GM21447 (cell line): ENCODE results near the gene RTN4RL2.

ENCODE experiments used
- ATAC-seq: cut with Tn5 transposase; IDR thresholded peaks from one replicate; pipeline ENCODE4 v1.9.1; 2021; ENCODE audit not compliant: unreplicated experiment

RTN4RL2 gene

DNA sequence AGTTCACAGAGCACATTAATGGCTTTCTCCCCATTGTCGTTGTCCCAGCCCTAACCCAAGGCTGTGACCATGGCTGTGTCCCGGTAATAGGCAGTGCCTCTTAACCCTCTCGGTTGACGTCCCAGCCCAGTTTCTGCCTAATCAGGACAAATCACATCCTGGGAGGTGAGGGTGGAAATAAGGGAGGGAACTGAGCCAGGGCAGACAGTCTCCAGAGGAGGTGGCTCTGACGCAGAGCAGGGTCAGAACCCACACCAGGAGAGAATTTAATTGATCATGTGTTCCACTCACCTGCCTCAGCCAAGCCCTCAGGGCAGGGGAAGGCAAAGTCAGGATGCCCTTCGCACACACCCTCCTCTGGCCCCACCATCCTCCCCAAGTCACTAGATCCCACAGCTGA lies 38.2 kb downstream of the RTN4RL2 start:
- ATAC-seq = no peak

DNA sequence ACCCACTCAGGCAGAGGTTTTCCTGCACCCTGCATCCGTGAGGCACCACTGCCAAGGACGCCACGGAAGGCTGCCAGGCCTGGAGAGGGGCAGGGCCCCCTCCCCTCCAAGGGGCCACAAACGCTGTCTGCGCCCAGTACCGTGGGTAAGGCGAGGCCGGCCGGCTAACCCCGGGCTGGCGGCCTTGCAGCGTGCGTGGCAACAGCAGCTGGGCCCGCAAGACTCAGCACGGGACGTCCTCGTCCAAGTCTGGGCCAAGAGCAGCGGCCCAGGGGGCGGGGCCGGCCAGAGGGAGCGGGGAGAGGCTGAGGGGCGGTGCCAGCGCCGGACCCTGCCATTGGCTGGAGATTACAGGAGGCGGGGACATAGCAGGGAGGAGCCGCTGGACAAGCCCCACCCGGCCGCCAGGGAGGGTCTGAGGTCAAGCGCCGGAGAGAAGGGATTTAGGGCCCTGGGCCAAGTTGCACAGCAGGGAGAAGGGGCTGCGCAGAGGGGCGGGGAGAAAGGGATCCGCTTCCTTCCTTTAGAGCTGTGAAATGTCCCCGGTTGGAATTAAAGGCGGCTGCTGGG lies 39.2 kb downstream of the RTN4RL2 start:
- peak; percentile 92 for ATAC-seq

DNA sequence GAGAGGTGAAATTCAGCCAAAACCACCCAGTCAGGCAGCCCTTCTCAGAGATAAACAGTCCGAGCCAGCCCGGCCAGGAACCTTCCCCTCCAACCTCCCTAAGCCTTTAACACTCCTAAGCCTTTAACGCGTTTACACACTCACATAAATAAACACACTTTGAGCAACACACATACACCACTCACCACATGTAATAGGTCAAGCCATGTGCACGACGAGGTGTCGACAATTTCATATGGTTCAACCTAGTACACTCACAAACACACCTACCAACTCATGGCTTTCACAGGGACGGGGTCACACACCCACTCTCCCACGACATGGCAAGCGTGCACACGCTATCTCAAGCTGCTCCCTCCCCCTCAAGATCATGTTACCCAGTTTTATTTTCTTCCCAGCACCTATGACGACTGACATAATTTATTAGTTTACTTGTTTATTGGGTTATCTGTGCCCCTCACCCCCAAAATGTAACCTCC lies 39.7 kb downstream of the RTN4RL2 start:
- no peak for ATAC-seq

DNA sequence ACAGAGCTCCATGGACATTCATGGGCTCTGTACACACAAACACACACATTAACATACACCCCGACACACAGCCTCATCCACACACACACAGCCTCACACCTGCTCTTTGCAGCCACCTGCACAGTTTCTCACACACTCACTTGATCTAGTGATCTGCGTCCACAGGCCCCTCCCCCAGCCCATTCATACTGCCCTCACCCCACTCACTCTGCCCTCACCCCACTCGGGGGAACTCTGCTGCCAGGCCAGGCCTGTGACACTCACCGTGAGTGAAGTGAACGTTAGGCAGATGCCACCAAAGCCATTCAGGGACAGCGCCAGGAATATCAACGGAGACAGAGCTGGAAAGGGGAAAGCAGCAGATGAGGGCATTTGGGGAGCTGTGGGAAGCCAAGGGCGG lies 40.2 kb downstream of the RTN4RL2 start:
- ATAC-seq = no peak

DNA sequence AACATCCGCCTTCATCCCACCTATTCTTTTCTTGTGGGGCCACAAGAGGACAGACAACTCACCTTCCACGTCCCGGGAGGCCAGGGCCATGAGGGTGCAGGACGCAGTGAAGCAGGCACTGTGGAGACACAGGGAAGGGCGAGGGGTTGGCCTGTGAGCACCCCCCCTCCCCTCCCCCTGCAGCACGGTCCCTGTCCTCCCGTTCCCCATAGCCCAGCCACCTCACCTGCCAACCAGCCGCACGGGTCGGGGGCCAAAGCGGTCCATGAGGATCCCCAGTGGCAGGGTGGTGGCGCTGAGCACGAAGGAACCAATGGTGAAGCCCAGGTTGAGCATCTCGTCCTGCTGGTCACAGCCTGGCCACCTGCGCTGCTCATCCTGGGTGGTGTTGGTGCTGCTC lies 40.6 kb downstream of the RTN4RL2 start:
- no peak for ATAC-seq

DNA sequence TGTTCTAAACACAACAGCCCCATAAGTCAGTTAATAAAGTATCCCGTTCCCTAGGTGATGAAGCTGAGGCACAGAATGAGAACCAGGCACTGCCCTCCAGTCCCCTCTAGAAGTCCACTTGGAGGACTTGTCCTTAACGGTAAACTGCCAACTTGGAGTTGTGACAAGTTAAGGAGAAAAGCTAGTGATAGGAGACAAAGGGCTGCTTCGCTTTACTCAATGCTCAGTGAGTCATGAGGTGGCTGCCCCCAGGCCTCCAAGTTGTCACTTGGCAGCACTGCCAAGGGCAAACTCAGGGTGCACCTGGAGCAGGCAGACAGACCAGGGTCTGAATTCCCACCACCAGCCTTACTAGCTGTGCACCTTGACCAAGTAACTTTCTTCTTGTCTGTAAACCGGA lies 41.6 kb downstream of the RTN4RL2 start:
- no peak for ATAC-seq

DNA sequence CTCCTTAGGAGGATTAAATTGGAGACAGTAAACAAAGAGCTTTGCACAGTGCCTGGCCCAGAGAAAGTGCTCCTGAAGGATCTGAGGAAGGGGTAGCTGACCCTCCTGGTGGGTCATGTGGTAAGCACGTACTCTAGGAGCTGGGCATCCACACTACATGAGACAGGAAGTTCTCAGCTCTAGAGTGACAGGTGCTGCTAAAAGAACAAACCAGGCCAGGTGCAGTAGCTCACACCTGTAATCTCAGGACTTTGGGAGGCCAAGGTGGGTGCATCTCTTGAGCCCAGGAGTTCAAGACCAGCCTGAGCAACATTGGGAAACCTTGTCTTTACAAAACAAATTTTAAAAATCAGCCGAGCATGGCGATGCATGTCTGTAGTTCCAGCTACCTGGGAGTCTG lies 42.0 kb downstream of the RTN4RL2 start:
- no peak for ATAC-seq

DNA sequence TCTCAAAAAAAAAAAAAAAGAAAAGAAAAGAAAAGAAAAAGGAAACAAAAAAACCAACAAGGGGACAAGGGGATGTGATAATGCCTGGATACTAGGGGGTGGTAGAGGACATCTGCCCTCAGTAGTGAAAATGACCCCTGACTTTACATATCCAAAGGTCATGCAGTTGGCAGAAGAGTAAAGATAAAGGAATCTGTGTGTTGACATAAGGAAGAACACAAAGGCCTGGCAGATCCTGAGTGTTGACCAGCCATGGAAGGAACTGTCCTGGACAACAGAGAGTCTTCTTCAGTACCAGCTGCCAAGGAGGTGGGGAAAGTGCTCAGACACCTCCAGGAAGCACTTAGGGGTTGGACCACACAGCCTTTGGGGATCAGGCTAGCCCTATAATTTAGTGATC lies 42.5 kb downstream of the RTN4RL2 start:
- ATAC-seq = no peak

DNA sequence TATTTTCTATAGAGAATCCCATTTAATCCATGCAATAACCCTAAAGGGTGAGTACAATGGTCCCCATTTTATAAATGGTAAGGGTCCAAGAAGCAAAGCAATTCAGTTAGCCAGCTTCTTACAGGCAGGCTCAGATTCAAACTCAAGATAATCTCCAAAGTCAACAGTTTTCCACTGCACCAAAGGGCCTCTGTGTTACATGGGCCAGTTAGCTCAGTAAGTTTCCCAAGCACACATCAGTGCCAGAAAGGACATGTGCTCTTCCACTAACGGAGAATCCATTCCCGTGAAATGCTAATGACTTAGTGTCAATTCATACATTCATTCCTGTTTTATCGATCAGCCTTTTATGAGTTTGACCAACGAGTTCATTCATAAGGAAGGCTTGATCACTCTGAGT lies 44.2 kb downstream of the RTN4RL2 start:
- no peak for ATAC-seq

DNA sequence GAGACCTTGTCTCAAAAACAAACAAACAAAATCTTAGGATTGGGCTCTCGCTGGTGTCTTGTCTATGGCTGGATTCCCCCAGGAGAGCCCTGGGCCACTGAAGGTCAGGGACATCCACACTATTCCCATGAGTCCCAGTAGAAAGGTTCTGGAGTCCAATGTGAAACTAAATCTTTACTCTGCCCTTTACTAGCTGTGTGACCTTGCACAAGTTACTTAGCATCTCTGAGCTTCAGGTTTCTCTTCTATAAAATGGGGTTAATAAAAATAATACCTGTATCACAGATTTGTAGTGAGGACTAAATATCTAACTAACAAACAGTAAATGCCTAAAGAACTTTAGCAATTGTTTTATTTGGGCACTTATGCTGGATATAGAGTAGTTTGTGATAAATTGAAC lies 46.2 kb downstream of the RTN4RL2 start:
- ATAC-seq = no peak

DNA sequence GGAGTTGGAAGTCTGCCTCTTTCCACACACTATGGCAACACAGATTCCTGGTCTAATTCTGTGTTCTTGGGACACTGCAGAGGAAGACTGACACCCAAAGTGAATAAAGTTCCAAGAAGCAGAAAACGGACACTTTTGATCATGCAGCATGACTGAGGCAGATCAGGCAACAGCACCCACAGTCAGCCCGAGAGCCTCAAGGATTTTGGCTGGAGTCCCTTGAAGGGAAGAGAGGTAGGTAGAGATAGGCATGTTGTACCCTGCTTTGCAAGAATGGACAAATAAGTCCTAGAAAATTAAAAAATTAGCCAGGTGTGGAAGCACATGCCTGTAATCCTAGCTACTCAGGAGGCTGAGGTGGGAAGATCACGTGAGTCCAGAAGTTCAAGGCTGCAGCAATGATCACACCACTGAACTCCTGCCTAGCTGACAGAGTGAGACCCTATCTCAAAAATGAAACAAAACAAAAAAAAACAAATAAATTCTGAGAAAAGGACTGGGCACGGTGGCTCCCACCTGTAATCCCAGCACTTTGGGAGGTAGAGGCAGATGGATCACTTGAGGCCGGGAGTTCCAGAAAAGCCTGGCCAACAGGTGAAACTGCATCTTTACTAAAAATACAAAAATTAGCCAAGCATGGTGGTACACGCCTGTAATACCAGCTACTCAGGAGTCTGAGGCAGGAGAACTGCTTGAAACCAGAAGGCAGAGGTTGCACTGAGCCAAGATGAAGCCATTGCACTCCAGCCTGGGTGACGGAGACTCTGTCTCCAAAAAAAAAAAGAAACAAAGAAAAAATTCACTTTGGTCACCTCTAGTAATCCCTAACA lies 48.2 kb downstream of the RTN4RL2 start:
- no peak for ATAC-seq

DNA sequence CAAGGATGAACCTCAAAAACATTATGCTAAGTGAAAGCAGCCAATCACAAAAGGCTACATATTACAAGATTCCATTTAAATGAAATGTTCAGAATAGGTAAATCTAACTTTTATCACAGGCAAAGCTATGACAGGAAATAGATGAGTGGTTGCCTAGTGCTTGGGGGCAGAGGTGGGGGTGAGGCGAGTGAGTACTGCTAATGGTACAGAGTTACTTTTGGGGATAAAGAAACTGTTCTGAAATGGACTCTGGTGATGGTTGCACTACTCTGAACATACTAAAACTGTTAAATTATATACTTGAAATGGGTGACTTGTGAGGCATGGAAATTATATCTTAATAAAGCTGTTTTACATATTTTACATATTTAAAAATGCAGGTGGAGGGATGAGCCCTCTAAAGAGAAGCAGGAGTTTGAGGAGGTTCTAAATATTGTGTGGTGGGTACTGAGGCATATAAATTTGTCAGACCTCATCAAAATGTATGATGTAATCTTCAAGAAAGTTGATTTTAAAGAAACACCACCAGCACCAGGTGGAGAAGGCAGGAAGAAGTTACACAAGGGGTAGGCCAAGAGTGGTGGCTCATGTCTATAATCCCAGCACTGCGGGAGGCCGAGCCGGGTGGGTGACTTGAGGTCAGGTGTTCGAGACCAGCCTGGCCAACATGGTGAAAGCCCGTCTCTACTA lies 51.6 kb downstream of the RTN4RL2 start:
- ATAC-seq = no peak

DNA sequence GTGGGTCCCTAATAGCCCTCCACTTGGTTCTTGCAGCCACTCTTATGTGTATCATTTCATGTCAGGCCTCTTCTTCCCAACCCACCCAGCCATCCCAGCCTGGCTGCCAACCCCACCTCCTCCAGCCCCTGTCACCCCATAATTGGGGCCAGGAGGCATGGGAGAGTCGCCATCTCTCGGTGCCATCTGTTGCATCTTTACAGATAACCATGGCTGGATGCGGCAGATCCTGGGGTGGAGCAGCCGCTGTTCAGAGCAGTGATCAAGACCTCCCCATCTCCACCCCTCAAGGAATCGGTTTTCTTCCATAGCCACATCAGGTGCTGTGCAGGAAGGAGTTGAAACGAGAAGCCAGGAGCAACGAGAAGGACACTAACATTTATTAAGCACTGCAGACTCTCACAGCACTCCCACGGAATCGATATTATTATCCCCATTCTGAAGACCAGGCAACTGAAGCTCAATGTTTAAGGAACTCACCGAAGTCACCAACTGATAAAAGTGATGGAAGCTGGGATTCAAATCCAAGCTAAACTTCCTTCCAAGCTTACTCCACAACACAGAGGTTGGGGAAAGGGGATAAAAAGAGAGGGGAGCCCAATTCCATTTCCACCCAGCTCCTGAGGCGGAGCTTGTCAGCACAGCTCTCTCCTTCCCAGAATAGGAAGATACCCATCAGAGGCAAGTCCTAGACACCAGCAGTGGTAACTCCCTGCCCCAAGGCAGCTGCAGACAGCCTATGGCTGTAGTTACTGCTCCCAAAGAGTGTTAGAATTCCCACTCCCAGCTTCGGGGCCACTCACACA lies 52.5 kb downstream of the RTN4RL2 start:
- ATAC-seq = no peak

DNA sequence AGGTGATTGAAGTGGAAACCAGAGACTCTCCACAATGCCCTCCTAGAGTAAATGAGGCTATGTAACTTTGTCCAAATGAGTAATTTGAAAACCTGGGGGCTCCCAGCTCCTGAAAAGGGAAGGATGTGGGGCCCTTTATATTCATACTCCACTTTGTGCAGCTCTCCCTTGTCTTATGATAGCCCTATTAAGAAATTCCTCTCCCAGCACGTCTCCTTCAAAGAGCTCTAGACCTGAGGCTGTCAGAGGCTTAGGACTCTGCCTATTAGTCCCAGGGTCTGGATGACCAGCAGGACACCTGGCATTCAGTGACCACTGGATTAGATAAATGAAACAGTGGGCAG lies 53.1 kb downstream of the RTN4RL2 start:
- no peak for ATAC-seq

DNA sequence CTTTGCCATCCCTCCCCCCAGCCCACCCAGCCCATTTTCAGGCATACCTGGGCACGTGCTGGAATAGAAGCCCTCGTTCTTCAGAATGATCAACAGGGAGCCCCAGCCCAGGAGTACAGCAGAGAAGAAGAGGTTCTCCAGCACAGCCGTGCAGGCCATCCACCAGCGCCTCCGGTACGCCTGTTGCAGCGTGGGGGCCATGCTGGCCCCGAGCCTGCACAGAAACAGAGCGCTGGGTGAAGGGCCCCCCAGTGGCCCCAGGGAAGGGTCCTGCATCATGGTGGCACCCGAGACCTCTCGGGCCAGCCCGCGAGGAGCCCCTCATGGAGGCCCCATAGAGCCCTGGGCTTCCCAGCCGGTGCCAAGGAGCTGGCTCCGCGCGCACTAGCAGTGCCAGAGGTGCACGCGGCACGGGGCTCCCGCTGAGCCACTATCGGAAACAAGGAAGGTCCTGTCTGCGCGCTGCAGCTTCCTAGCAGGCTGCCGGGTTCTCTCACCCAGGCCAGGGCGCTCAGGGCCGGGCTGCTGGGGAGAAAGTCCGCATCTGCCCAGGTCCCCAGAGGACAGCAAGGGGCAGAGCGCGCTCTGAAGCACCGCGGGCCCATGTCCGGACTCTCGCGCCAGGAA lies 53.7 kb downstream of the RTN4RL2 start:
- peak; percentile 35 for ATAC-seq

DNA sequence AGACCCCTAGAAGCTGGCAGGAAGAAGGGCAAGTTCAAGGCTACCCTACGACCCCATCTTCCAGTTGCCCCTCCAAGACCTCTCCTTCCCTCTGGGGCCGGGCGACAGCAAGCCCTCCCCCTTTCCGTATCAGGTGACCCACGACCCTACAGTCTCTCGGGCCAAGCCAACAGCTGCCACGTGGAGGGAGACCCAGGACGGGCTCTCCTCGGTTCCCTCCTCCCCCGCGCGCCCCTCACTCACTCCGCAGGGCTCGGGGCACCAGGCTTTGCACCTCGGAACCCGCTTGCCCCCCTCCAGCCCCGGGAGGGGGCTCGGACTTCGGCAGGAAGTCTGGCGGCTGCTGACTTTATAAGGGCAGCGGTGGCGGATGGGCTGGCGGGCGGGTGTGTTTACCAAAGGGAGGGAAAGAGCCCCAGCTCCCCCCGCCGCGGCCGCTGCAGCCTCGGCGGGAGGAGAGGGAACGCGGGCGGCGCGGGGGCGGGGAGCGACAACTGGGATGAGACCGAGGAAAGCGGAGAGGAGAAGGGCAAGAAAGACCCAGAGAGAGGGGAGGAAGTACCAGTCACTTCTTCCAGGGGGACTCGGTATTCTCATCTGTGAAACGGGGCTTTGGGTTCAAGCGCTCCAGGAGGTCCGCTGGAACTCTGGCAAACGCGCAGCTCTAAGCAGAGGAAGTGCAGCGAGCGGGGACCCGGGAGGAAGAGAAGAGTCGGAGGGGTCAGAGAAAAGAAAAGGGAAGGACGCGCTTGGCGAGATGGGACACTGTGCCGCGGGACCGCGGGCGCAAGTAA lies 54.4 kb downstream of the RTN4RL2 start:
- ATAC-seq = peak; percentile 46

DNA sequence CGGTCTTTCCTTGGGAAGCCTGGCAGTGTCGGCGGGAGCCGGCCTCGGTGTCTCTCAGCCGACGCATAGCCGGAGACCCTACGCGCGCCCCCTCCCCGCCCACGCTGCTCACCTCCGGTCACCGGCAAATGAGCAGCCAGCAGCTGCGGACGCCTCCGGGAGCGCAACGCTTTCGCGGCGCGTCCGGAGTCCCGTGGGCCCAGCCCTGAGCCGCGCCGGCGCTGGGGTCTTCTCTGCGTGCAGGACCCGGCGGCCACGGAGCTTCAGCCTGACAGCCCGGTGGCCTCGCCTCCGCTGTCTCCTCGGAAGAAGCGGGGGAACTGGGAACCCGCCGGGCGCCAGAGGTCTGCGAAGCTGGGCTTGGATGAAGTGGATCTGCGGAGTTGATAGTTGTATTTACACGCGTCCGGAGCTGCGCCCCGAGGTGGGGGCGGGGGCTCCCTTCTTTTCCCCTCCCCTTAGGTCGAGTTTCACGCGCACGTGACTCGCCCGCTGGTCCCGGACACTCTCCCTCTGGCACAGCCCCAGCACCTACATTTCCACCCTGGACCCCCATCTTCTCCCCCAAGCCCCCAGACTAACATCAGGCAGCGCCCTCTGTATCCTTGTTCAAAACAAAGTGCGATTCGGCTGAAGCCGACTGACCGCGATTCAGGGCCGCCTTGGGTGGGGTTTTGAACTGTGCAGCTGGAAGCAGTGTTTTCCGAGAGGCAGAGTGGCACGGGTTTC lies 55.2 kb downstream of the RTN4RL2 start, which contains the start of gene SLC43A1:
TSS of gene SLC43A1 (minus strand) at position 371 of the 729 bp plus-strand sequence. CDS start 1,591 bp downstream, outside the sequence.
- ATAC-seq = peak; percentile 43

DNA sequence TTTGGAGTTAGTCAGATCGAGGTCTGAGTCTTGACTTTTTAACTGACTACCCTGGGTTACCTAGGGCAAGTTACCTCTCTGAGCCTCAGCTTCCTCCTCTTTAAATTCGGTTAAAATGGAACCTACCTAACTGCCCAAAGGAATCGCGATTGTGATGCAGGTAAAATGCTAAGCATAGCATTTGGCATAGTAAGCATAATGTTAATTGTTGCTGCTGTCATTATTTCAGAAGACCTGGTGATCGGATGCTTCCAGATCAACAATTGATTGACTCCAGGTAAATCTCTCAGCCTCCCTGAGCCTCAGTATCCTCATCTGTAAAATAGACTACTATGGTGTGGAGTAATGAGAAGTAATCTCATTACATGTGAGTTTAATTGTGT lies 55.7 kb downstream of the RTN4RL2 start:
- no peak for ATAC-seq

DNA sequence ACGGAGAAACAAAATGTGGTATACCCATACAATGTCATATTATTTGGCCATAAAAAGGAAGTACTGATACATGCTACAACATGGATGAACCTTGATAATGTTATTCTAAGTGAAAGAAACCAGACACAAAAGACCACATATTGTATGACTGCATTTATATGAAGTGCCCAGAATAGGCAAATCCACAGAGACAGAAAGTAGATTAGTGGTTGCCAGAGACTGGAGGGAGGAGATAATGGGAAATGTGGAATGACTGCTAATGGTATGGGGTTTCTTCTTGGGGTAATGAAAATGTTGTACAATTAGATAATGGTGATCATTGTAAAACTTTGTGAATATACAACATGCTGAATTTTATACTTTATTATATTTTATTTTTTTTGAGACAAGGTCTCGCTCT lies 60.8 kb downstream of the RTN4RL2 start:
- no peak for ATAC-seq
